ENCODE data around the gene HOXA11. TPM values are rescaled to one million over a fixed set of nuclear protein-coding genes. Genes with fewer than 3 reads are reported as not detected.

The HOXA11 gene
- total RNA-seq, 2 experiments from 2014 or later = 0.13 to 0.18 TPM

Small RNA genes within 50 kb of the gene (microRNA-seq; reads per million reads assigned to microRNA genes)
- not detected for gene MIR196B (ENCODE audit: borderline microRNAs expressed, borderline replicate concordance)

Other genes with a start within 250 kb of the HOXA11 start
- under 1 TPM; 0.25 TPM for gene HOXA1, start 89.2 kb downstream of the HOXA11 start, total RNA-seq
- not detected for gene HOXA2, start 82.5 kb downstream of the HOXA11 start, total RNA-seq
- gene HOXA4, start 54.5 kb downstream of the HOXA11 start, total RNA-seq = under 1 TPM in 1 of 2 experiments, not detected in 1; 0.25 TPM
- gene HOXA5, start 41.6 kb downstream of the HOXA11 start, total RNA-seq = not detected
- not detected for gene HOXA6, start 37.5 kb downstream of the HOXA11 start, total RNA-seq
- gene HOXA3, start 32.6 kb downstream of the HOXA11 start, total RNA-seq = not detected
- not detected for gene HOXA7, start 28.6 kb downstream of the HOXA11 start, total RNA-seq
- gene HOXA9, start 19.7 kb downstream of the HOXA11 start, total RNA-seq = not detected
- gene HOXA10, start 10.9 kb downstream of the HOXA11 start, total RNA-seq = not detected
- not detected for gene HOXA13, start 14.9 kb upstream of the HOXA11 start, total RNA-seq
- gene EVX1, start 57.6 kb upstream of the HOXA11 start, total RNA-seq = not detected

Data from activated CD8-positive, alpha-beta T cell treated with anti-CD3 and anti-CD28 coated beads for 36 hours (primary cell).